ENCODE results near the gene CADPS2. TPM values are rescaled to one million over a fixed set of nuclear protein-coding genes. Genes with fewer than 3 reads are reported as not detected.

Gene CADPS2
- total and polyA plus RNA-seq, 2 of the 8 experiments (the other 6 are each of a cell fraction or from before 2014, with no cell fraction given): 8.9 to 22.3 TPM

GRCh38 chr7:122791959-122792545 is 94.2 kb downstream of the CADPS2 start:
- Histone ChIP-seq H2BK120ac (replicated peaks; ENCODE audit: low read depth, low read length) (peak overlapping the region; percentile 73), H3K23ac (ENCODE audit: insufficient read length) (no peak overlapping the region), H2AK5ac (ENCODE audit: low read depth, low read length) (no peak overlapping the region), H4K20me1 (replicated peaks in 1 of 2; ENCODE audit: control insufficient read depth in 1 of 2, insufficient read depth in 2 of 2, low read length in 2 of 2) (no peaks in the 10 kb centered on the region), H3K56ac (replicated peaks; ENCODE audit: insufficient read length, low read depth, low read length) (no peak overlapping the region), H3K9me3 (ENCODE audit: insufficient read depth in 2 of 2, low read depth in 1 of 2, low read length in 1 of 2) (no peaks in the 10 kb centered on the region), H3K4ac (replicated peaks; ENCODE audit: insufficient read length, low read depth, low read length) (no peak overlapping the region), H3K36me3 (ENCODE audit: control insufficient read depth in 2 of 4, insufficient read depth in 4 of 4, low read length in 3 of 4) (no peaks in the 10 kb centered on the region), H3K27me3 (replicated peaks in 1 of 4; ENCODE audit: control insufficient read depth in 3 of 4, extremely low read depth in 1 of 4, insufficient read depth in 3 of 4, low read length in 3 of 4) (no peaks in the 10 kb centered on the region), H3K4me1 (replicated peaks in 1 of 4; ENCODE audit: control insufficient read depth in 3 of 4, insufficient read depth in 4 of 4, low read length in 3 of 4) (peaks cover 1 to 13% (median 12%) of the 10 kb centered on the region in 4 experiments; a peak in 5 of 7 replicates), H2AFZ (ENCODE audit: low read length) (no peak overlapping the region), H3K23me2 (ENCODE audit: low read depth, low read length) (no peaks in the 10 kb centered on the region), H3K4me3 (ENCODE audit: extremely low read depth in 1 of 4, insufficient read depth in 2 of 4, low read depth in 3 of 4, low read length in 4 of 4) (no peak overlapping the region), H3K27ac (ENCODE audit: low read depth, low read length) (no peak overlapping the region), H3K18ac (ENCODE audit: extremely low read depth, low read length) (no peak overlapping the region), H2BK15ac (ENCODE audit: low read length) (no peak overlapping the region), H4K8ac (ENCODE audit: extremely low read depth, insufficient read depth, low read length) (no peak overlapping the region), H4K5ac (ENCODE audit: insufficient read length, low read depth, low read length) (peak overlapping the region; percentile 42), H3K14ac (ENCODE audit: insufficient read length) (no peak overlapping the region), H3K79me1 (ENCODE audit: low read depth, low read length) (no peaks in the 10 kb centered on the region), H2BK20ac (ENCODE audit: low read length) (no peak overlapping the region), H4K91ac (replicated peaks; ENCODE audit: insufficient read length, low read length) (no peak overlapping the region), H3K4me2 (ENCODE audit: insufficient read depth in 1 of 2, low read depth in 2 of 2, low read length in 2 of 2) (0 out of 4 replicates have a peak overlapping the region, but pooled peaks of 1 of the 2 experiments have one; percentile 7), H3K79me2 (ENCODE audit: control insufficient read depth in 1 of 2, insufficient read depth in 2 of 2, low read length in 2 of 2) (no peaks in the 10 kb centered on the region; a peak in 1 of 4 replicates), H2BK5ac (ENCODE audit: low read depth, low read length) (no peak overlapping the region), H3K9ac (replicated peaks in 1 of 4; ENCODE audit: extremely low read depth in 1 of 4, low read depth in 3 of 4, low read length in 3 of 4) (no peak overlapping the region), H2BK12ac (ENCODE audit: low read depth, low read length) (no peak overlapping the region)
- ChIA-PET CTCF (ENCODE audit: partially characterized antibody) (interaction anchor here (0.8 kb wide), 1 partner anchor 103 kb away, joined by 3 read pairs; no protein-coding TSS in a partner anchor), POLR2A (ENCODE audit: partially characterized antibody) (no interaction called here)
- FAIRE-seq: no peak
- DNase-seq (ENCODE audit: low read depth in 1 of 2, low spot score in 2 of 2): no peak
- TF ChIP-seq KDM1A (IDR thresholded peaks at IDR 0.05; ENCODE audit: borderline replicate concordance, low read length) (0 out of 2 replicates have a peak, but pooled peaks have one; percentile 17), TAF7 (optimal IDR thresholded peaks at IDR 0.05; ENCODE audit: borderline replicate concordance, low read depth, low read length) (no peak)
- 56% methylated on average over 3 of the region's 3 CpGs; no CpG with 5 or more reads in 1 of the 2 experiments for WGBS, 2 experiments (ENCODE audit: extremely low coverage in 1 of 2, insufficient coverage in 1 of 2, insufficient read length in 1 of 2, insufficient replicate concordance in 2 of 2, low coverage in 1 of 2, low lambda C conversion rate in 2 of 2, missing lambda C conversion rate in 1 of 2)

All from H1 (cell line).